Measurements from ENCODE around the gene DOCK2.

DOCK2 gene

DNA sequence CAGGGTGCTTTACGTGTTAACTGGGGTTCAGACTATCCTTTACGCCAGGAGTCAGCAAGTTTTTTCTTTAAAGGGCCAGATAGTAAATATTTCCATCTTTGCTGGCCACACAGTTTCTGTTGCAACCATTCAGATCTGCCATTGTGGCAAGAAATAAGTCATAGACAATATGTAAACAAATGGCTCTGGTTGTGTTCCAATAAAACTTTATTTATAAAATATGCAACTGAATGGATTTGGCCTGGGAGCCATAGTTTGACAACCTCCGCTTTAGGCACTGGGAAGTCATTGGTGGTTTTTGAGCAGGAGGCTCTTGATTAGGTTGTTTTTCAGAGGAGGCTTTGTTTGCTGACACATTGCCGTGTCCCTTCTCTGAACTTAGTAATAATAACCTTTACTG is 252.5 kb downstream of the DOCK2 start:
- in situ Hi-C loops (cut with MboI; ENCODE audit: low sequenced_read_pairs) = no loop called here

- in situ Hi-C loops (cut with MboI; ENCODE audit: low sequenced_read_pairs) = no loop called here
These were observed 255.9 kb downstream of the DOCK2 start for GRCh38 chr5:169893010-169893409.

- in situ Hi-C loops (cut with MboI; ENCODE audit: low sequenced_read_pairs) = no loop called here
These were observed 256.5 kb downstream of the DOCK2 start for GRCh38 chr5:169893571-169893970.

DNA sequence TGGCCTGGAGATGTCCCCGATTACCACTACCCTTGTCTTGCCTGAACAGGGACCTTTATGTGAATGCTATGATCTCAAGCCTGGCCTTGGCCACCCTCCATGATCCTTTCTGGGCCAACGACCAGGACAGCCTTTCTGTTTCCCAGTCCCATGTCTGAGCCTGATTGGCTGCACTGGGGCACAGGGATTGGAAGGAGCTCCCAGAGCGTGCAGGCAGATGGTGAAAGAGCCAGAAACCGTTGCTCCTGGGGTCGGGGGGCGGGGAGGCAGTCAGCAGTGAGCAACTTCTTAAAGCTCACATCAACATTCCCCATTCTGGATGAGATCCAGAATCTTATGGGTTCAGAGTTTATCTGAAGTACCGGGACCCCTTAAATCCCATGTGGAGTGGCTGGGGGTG is 258.9 kb downstream of the DOCK2 start:
- in situ Hi-C loops (cut with MboI; ENCODE audit: low sequenced_read_pairs) = no loop called here

DNA sequence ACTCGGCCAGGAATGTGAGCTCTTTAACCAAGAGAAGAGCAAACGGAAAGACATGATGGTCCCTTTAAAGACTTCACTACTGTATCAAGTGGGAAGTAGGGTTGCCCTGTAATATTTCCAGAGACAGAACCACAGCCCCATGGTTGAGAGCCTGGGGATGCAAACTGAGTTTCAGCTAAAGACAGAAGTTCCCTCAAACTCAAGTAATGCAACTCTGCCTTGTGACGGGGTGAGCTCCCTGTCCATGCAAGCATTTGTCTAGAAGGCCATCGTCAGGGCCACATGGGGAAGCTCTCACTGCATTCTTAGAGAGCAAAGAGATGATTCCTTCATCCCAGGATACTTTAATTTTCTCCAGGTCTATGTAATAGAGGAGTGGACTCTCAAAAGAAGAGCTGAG is 260.4 kb downstream of the DOCK2 start:
- in situ Hi-C loops (cut with MboI; ENCODE audit: low sequenced_read_pairs) = no loop called here

GRCh38 chr5:169901896-169902295 is 264.8 kb downstream of the DOCK2 start:
- in situ Hi-C loops (cut with MboI; ENCODE audit: low sequenced_read_pairs) = no loop called here

DNA sequence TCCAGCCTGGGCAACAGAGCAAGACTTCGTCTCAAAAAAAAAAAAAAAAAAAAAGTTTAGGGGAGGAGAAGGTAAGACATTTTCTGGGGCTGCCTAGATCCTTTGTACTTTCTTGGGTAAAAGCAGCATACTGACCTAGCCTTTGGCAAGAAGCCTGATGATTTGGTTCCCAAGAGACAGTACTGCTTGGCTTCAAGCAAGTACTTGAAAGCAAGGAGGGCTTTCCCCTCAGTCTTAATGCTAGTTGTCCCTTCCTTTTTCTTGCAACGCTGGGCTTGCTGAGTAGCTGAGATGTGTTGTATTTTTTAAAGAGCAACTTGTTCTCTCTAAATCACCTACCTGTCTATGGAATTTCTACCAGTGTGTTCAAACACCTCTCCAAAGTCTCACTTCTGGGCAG is 267.0 kb downstream of the DOCK2 start:
- in situ Hi-C loops (cut with MboI; ENCODE audit: low sequenced_read_pairs) = no loop called here

DNA sequence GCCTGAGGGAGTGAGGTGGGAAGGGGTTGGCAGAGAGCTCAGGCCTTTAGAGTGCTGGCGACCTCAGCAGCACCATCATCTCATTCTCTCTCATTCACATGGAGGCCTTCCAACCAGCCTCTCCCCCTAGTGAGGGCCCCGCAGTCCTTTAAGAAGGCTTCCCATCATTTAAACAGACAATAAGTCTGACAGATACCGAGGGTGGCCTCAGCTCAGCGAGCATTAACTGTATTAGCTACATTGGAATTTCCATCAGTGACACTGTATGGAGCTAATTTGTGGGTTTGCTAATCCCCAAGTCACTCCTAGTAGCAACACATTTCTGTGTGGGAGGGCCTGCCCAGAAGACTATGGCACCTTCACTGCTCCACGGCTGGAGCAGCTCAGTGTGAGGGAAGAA is 267.4 kb downstream of the DOCK2 start:
- in situ Hi-C loops (cut with MboI; ENCODE audit: low sequenced_read_pairs) = no loop called here

DNA sequence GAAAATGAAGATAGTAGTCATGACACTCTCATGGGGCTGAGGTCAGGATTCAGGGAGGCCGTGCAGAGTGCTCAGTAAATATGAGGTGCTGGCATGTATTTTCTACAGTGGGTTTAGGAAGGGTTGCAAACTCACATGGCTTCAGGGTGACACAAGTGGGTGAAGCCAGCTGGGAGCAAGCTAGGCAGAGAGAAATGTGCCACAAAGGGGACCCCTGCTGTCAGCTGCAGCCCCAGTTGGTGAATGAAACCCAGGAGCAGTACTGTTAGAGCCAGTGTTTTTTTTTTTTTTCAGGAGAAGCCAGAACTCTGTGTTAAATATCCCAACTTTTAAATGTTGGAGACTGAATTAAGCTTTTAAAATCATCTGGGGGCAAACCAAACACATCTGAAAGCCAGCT is 267.9 kb downstream of the DOCK2 start:
- in situ Hi-C loops (cut with MboI; ENCODE audit: low sequenced_read_pairs) = no loop called here

DNA sequence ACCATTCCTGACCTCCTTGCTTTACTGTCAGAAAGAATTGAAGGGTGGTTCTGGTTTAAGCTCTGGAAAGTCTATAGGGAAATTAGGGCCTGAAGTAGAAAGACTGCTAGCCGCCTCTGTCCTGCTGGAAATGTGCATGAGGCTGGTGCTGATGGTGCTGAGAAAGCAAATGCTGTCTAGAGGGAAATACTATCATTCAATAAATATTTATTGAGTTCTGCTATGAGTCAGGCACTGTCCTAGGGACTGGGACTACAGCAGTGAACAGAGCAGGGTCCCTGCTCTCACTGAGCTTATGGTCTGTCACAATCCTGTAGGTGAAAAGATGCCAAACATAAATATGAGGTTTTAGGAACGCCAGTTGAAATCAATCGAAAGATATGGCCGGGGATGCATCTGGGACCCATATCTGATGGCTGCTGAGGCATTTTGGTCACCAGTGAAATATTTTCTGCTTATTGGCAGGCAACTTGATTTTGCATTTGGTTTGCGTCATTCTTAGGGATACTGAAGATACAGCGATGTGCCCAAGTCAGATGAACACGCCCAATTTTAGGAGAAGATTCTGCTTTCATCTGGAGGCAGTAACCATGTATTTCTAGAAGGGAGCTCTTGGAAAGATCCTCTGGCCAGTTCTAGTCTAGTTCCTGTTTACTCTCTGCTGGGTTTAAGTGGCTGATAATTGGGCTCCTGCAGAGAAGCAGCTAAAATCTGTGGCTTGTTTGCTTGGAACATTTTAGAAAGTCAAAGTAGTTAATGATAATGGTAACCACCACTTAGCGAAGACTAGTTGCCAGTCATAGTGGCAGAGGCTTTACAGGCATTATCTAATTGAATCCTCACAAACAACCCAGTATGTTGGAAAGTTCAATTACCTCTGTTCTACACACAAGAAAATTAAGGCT is 269.9 kb downstream of the DOCK2 start:
- in situ Hi-C loops (cut with MboI; ENCODE audit: low sequenced_read_pairs) = no loop called here

DNA sequence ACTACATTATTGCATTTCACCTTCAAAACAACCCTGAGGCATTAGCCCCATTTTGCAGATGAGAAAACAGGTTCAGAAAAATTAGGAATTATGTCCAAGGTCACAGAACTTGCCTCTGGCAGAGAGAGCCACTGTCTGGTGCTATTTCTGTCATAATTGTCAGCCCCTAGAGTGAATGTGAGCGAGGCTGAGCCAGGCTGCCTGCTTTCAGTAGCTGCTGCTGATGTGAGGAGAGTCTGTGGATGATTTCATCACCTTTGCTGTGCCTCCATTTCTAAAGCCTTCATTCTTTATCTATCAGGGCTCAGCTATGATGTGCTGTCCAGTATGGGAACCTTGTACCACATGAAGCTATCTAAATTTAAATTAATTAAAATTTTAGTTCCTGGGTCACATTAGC is 271.8 kb downstream of the DOCK2 start:
- in situ Hi-C loops (cut with MboI; ENCODE audit: low sequenced_read_pairs) = no loop called here

- in situ Hi-C loops (cut with MboI; ENCODE audit: low sequenced_read_pairs) = no loop called here
These were observed 272.9 kb downstream of the DOCK2 start for GRCh38 chr5:169909945-169910344.

GRCh38 chr5:169910393-169910792 is 273.3 kb downstream of the DOCK2 start:
- in situ Hi-C loops (cut with MboI; ENCODE audit: low sequenced_read_pairs) = no loop called here

GRCh38 chr5:169911448-169912212 is 274.6 kb downstream of the DOCK2 start:
- in situ Hi-C loops (cut with MboI; ENCODE audit: low sequenced_read_pairs) = no loop called here

DNA sequence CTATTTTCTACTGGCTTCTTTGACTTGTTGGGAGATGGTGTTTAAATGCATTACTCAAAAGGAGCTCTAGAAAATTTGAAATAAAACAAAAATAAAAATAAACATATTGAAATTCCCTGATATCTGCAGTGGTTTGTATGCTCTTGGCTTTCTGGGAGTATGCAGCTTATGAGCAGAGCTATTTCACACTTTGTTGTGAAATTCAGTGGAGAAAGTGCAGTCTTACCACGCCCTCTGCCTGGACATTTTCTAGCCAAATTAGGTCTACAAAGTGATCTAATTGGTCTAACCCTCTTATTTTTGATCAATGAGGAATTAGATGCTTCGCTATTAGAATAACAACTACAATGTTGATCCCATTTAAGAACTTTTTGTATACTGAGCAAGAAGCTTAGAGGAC is 276.4 kb downstream of the DOCK2 start:
- in situ Hi-C loops (cut with MboI; ENCODE audit: low sequenced_read_pairs) = no loop called here

- in situ Hi-C loops (cut with MboI; ENCODE audit: low sequenced_read_pairs) = no loop called here
These were observed 277.7 kb downstream of the DOCK2 start for GRCh38 chr5:169914766-169915165.

DNA sequence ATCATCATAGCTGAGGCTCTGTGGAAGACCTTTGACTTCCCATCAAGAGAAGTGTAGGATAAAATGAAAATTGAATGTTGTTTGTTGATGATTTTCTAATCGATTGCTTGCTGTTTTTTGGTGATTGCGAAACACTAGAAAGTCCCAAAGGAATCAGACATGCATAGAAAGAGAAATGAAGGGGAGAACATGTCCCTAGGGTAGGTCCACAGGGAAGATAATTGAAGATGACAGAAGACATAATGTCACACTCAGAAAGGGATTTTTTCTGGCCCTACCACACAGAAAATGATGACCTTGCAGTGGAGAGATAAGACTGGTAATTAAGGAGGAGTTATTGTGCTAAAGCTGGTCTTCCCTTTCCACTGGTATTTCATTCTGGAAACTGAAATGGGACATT is 280.4 kb downstream of the DOCK2 start:
- in situ Hi-C loops (cut with MboI; ENCODE audit: low sequenced_read_pairs) = no loop called here

GRCh38 chr5:169918228-169918627 is 281.2 kb downstream of the DOCK2 start:
- in situ Hi-C loops (cut with MboI; ENCODE audit: low sequenced_read_pairs) = no loop called here

- in situ Hi-C loops (cut with MboI; ENCODE audit: low sequenced_read_pairs) = no loop called here
These were observed 283.4 kb downstream of the DOCK2 start for GRCh38 chr5:169920474-169920873.

DNA sequence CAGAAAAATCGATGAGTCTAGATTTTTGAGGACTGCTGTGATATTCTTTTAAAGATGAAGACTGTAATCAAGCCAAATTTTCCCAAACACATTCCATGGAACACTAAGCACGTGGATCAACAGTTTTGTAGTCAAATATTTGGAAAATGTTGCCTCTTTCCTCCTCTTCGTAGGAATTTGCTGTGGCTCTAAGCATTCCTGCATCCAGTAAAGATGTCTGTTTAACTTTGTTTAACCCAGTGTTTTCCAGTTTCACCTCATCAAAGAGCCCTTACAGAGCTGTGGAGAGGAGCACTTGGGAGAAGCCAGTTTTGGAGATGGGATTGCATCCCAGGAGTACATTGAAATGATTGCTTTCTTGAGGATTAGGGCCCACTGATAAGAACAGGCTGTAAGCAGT is 284.3 kb downstream of the DOCK2 start:
- in situ Hi-C loops (cut with MboI; ENCODE audit: low sequenced_read_pairs) = no loop called here

- in situ Hi-C loops (cut with MboI; ENCODE audit: low sequenced_read_pairs) = no loop called here
These were observed 284.9 kb downstream of the DOCK2 start for GRCh38 chr5:169921949-169922348.

GRCh38 chr5:169922474-169922873 is 285.4 kb downstream of the DOCK2 start:
- in situ Hi-C loops (cut with MboI; ENCODE audit: low sequenced_read_pairs) = no loop called here

Data from HL-60/S4 treated with retinoic acid at 250 ng/mL for 4 days and 3 days (cell line).